CD4-positive, alpha-beta T cell treated with Interleukin-12 subunit alpha and Interleukin-12 subunit beta, for 1 hour (primary cell): ENCODE results near the gene SCLY.

Experiments used
- DNase-seq: peaks from one replicate; pipeline ENCODE4 v3.0.0-alpha.2; 2020

Gene SCLY

GRCh38 chr2:238098901-238099713, 38.3 kb downstream of the SCLY start:
- DNase-seq, result no peak

- no peak for DNase-seq
Measured at GRCh38 chr2:238099714-238100048, 38.9 kb downstream of the SCLY start.

- DNase-seq, result no peak
Measured at GRCh38 chr2:238100049-238100820, 39.4 kb downstream of the SCLY start, which contains the start of gene ESPNL. Gene ESPNL (plus strand): TSS chr2:238100340. CDS start chr2:238100420, 80 bp downstream.

- DNase-seq, result no peak
Measured at GRCh38 chr2:238100821-238101771, 40.3 kb downstream of the SCLY start.

- no peak for DNase-seq
Measured at GRCh38 chr2:238101891-238102841, 41.4 kb downstream of the SCLY start.

- DNase-seq, result no peak
Measured at GRCh38 chr2:238102865-238103264, 42.1 kb downstream of the SCLY start.

GRCh38 chr2:238103465-238104225, 42.8 kb downstream of the SCLY start:
- no peak for DNase-seq

GRCh38 chr2:238104226-238104690, 43.5 kb downstream of the SCLY start:
- no peak for DNase-seq

- DNase-seq, result no peak
Measured at GRCh38 chr2:238104691-238105371, 44.0 kb downstream of the SCLY start.

GRCh38 chr2:238105506-238106338, 44.9 kb downstream of the SCLY start:
- no peak for DNase-seq

- no peak for DNase-seq
Measured at GRCh38 chr2:238106339-238106697, 45.5 kb downstream of the SCLY start.

- no peak for DNase-seq
Measured at GRCh38 chr2:238106698-238107524, 46.1 kb downstream of the SCLY start.

GRCh38 chr2:238107525-238108422, 47.0 kb downstream of the SCLY start:
- no peak for DNase-seq

GRCh38 chr2:238108423-238109183, 47.8 kb downstream of the SCLY start:
- no peak for DNase-seq

- DNase-seq, result no peak
Measured at GRCh38 chr2:238113611-238114010, 52.8 kb downstream of the SCLY start.

- DNase-seq, result no peak
Measured at GRCh38 chr2:238114331-238114841, 53.6 kb downstream of the SCLY start.
